IPS-NIHi7 (cell line): ENCODE results near the gene ZNF277.

Experiments used
- DNase-seq: peaks from one replicate; pipeline ENCODE4 v3.0.0; 2012; ENCODE audit warnings: mixed read lengths; ENCODE audit errors: extremely low spot score

ZNF277 gene

DNA sequence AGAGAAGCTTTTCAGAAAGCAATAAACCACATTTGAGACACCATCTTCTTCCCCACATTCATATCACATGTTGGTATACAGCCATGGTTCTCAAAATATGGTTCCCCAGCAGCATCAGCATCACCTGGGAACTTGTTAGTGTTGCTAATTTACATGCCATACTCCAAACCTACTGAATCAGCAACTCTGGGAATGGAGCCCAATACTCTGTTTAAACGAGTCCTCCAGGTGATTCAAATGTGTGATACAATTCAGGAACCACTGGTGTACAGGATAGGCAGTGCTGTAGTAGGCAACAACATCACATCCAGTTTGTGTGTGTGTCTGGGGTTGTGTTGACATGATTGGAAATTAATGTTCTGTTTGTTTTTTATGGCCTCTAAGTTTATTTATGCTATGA is 47.7 kb downstream of the ZNF277 start:
- no peak for DNase-seq

DNA sequence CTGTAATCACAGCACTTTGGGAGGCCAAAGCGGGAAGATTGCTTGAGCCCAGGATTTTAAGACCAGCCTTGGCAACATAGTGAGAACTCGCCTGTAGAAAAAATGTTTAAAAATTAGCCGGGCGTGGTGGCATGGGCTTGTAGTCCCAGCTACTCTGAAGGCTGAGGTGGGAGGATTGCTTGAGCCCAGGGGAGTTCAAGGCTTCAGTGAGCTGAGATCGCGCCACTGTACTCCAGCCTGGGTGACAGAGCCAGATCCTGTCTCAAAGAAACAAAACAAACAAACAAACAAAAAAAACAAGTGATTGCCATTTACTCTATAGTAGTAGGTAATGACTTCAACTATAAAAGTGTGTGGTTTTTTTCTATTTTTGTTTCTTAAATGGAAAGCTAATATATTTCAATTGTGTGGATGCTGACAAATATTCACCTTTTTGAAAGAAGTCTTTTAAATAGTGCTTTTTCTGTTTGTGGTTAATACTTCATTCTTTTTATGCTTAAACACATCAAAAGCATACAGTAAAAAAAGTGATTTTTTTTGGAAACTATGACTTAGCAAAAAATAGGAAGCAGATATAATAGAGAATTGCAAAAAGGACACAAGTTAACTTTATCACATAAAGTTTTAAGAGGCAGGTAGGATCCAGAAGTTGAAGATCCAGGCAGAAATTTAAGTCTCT is 48.4 kb downstream of the ZNF277 start:
- no peak for DNase-seq

DNA sequence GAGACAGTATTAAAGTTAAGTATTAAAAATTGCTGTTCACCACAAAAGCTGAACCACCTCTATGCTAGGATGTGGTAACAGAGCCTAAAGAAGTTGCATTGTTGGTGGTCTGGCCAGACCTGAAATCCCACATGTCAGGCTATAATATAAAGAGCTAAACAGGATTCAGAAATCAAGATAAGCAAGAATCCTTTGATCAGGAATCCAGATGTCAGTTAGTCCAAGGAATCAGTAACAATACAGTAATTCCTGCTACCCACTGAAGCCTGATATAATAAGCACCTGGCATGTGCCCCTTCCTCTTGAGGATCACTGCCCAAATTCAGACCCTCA is 48.9 kb downstream of the ZNF277 start:
- DNase-seq: no peak

DNA sequence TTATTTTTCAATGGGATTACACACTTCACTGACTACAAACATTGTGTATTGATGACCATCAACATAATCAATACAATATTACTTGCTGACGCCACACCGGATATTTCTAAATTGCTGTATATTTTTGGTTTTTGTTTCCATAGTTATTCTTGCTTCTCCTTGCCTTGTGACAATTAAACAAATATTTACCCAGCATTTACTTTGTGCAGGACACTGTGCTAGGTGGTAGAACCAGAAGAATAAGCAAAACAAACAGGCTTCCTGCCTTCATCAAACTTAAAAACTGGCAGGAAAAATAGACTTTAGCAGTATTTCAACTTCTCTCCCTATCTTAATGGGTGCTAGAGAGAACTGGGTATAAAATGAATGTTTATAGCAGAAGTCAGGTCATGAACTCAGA is 50.6 kb downstream of the ZNF277 start:
- DNase-seq: no peak

DNA sequence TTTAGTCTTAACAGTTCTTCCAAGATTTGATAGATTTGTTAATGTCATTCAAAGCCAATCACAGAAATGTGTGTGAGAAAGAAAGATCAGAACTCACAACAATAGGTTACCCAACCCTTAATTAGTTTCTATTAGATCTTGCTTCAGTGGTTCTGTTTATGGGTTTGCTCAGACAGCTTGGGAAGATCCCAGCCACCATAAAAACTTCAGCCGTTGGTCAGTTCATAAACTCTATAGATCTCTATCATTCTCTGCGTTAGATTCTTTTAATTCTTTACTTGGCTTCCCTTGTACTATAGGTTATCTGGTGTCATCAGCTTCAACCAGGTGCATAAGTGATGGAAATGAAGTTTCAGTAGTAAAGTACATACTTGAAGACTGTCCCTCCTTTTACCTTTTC is 54.4 kb downstream of the ZNF277 start:
- DNase-seq: no peak

DNA sequence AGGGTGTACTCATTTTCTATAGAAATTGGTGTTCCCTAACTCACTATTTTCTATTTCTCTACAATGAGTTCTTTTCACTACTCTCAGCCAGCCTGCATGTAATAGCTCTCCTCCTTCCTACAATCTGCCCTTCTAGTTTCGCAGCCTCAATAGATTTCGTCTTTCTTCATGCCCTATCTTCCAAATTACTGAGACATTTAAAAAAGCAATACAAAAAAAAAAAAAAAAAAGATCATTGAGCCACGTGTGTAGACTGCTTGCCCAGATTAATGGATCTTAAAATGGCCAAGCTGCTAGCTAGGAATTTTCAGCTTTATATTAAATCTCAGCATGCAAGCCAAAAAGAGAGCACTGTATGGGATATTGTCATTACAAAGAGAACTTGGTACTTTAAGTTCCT is 55.5 kb downstream of the ZNF277 start:
- DNase-seq: no peak

DNA sequence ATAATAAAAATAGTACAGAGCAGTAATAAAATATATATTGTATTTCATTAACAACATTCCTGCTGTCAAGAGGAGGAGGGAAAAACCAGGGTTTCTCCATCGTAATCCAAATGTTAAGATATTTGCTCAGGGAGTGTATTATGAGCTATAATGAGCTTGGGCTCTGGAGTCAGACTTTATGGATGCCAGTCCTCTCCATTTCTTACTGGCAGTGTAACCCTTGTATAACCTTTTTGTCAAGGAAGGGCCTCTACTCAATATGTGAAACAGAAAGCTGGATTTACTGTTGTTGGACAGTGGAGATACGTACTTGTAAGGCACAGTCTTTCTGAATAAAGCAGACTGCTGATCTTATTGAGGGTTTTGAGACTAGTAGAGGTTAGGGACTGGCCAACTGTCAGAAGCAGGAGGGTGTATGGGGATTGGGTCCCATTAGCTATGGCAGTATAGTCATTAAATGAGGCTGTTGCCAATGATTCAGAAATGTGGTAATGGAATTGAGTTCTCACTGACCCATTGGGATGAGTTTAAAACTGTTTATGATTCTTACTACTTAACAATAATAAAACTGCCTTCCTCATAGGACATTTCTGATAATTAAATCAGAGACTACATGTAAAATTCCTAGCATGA is 56.5 kb downstream of the ZNF277 start:
- no peak for DNase-seq

DNA sequence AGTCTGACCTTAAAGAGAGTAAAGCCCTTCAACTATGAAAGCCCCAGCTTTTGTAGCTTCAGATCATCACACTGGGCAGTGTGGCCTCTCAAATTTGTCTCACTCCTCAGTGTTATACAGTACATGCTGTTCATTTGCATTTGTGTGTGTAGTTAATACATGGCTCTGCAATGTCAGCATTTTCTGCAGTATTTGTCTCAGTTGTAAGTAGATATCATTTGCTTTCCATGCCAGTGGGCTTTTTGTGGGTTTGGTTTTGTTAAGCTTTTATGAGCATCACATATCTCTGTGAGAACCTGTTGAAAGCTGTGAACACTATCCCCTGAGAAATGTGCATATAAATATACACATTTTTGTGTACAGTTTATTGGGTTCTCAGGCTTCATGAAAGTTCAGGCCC is 57.0 kb downstream of the ZNF277 start:
- no peak for DNase-seq

DNA sequence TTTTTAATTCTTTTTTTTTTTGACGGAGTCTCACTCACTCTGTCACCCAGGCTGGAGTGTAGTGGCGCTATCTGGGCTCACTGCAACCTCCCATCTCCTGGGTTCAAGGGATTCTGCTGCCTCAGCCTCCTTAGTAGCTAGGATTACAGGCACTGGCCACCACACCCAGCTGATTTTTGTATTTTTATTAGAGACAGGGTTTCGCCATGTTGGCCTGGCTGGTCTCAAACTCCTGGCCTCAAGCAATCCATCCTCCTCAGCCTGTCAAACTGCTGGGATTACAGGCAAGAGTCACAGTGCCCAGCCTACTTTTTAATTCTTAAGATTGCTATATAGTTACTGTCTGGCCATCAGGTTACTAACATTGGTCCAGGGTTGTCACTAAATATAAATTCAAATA is 59.6 kb downstream of the ZNF277 start:
- no peak for DNase-seq

DNA sequence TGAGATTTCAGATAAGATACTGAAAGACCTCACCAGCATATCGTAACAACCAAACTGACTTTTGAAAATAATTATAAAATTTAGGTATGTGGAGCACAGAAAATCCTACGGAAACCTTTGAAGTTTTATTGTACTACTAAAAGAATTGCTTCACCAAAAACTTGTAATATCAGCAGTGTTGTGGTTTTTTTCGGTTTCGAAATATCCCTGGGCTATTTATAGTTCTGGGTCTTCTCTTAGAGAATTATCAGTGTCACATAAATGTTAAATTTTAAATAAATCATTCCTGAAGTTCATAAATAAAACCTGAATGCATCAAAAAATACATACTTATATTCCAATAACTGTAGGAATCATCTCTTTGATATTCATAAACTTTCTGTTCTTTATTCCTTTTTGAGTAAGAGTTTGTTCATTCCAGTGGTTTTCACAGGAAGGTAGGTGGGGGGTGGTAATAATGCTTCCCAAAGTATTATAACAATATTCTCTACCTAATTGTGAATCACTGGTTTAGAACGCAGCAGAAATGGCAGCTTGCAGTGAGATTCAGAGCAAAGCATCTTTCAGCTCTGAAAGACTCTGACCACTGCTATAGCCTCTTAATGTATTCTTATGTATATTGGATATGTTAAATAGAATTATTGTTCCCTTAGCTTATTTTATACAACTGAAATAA is 60.2 kb downstream of the ZNF277 start:
- DNase-seq: no peak

DNA sequence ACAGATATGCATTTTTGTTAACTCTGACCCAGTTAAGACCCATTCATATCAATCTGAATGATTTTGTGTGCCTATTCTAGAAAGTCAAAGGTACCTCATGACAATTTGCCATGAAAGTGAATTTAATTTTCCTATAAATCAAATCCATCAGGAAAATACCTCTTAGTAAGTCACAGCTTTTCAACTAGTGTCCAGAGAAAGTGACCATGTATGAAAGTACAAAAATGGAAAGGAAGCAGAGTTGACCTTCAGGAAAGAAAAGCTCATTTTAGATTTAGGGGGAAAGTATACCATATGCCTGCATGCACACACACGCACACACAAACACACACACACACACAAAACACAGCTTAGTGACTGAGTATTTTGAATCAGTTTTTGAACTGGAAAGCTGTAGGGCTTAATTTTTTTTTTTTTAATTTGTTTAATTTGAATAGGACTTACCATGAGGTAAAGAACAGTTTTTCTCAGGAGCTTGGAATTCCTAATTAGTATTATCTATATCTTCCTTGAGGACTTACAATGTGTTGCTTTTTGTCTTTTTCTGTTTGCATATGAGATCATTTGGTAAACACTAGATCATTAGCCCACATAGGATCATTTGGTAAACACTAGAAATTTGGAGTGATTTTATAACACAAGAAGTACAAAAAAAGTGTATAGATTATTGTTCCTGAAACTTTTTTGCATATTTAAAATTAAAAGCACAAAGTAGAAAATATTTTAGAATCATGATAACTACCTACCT is 61.6 kb downstream of the ZNF277 start:
- no peak for DNase-seq

DNA sequence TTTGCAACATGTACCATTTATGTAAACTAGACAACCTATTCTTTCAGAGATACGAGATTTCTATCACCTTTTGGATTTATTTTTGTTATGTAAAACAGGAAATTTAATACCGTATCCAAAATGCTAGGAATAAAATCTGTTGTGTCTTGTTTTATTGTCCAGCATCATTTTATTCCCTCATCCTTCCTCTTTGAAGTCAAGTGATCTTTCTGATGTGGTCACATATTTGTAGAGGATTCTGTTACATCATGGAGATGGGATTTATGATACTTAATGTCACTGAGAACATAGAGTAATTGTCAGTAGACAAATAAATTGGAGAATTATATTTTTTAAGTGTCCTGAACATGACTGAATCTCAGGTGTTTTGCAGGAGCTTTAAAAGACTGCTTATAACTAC is 64.7 kb downstream of the ZNF277 start:
- DNase-seq: no peak

DNA sequence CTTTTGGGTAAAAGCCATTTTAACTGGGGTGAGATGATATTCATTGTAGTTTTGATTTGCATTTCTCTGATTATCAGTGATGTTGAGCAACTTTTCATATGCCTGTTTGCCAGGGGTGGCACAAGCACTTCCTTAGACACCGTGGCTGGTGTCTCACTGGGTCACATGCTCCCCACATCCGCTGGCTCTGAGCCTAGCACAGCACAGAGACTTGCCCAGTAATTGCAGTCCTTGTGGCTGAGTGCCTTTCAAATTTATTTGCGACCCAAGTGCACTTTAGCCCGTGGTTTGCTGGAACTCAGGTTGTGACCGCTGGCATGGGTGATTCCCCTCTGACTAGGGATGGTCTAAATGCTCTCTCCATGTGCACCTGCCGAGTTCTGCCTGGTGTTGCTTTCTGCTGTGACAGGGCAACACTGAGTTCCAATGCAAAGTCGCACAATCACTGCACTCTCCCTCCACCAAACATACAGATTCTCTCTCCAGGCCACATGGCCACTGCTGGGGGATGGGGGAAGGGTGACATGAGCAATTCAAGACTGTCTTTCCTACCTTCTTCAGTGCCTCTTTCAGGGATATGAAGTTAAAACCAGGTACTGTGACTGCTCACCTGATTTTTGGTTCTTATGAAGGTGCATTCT is 66.5 kb downstream of the ZNF277 start:
- no peak for DNase-seq

DNA sequence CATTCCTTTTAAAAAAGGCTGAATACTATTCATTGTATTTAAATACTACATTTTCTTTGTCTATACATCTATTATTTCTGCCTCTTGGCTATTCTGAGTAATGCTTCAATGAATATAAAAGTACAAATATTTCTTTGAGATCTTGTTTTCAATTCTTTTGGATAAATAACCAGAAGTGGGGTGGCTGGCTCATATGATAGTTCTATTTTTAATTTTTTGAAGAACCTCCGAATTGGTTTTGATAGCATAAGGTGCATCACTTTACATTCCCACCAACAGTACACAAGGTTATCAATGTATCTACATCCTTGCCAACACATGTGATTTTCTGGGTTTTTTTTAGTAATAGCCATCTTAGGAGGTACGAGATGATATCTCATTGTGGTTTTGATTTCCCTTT is 72.5 kb downstream of the ZNF277 start:
- no peak for DNase-seq

DNA sequence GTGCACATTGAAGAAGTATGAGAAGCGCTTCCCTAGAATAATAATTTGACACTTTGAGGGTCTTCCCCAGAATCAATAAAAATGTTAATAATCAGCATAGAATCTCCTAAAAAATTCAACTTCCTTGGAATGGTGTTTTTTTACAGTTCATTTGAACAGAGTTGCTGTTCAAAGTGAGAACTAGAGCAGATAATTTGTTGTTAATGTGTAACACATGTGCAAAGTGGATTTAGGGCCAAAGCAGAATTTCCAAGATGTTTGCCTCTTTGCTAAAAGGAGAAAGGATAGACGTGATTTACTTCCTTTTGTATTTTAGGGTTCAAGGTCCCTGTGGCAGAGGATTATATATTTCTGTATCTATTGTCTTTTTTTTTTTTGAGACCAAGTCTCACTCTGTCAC is 73.8 kb downstream of the ZNF277 start:
- no peak for DNase-seq

DNA sequence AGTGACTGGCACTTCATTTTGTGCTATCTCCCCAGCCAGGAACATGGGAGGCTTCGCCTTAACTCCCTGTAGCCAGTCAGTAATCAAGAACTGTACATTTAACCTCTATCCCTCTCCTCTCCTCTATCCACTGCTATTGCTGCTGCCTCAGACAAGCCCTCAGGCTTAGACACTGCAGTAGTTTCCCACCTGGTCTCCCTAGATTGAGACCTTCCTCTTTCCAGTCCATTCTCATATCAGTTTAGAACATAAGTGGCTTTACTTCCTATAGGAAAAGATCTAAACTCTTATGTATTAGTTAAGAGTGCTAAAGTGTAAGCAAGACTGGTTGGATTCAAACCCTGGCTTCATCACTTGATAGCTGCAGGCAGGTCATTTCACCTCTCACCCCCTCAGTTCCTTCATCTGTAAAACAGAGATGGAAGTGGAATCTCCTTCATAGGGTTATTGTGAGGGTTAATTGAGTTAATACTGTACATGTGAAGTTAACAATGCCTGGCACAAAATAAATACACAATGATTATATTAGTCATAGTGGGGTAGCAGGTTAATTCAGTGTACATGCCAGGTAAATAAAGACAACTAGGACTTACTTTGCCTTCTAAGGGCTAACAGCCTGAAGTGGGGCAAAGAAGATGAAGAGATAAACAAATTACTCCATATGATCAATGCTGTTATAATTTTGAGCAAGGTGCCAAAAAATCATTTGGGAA is 76.1 kb downstream of the ZNF277 start:
- no peak for DNase-seq

DNA sequence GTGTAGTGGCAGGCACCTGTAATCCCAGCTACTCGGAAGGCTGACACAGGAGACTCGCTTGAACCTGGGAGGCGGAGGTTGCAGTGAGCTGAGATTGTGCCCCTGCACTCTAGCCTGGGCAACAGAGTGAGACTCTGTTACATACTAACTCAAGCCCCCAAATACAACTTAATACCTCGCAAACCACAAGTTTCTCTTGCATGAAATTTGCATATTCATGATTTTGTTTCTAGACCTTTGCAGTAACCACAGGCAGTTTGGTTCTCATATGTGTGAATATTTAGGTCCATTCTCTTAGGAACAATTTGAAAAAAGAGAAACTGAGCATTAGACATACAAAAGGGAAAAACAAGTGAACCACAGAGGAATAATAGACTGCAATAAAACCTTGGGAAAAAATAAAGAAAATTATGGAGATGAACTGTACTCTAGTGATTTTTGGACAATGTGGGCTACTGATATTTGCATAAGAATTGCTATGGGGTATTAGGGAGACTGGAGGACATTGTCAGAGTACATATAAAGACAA is 77.0 kb downstream of the ZNF277 start:
- DNase-seq: no peak

DNA sequence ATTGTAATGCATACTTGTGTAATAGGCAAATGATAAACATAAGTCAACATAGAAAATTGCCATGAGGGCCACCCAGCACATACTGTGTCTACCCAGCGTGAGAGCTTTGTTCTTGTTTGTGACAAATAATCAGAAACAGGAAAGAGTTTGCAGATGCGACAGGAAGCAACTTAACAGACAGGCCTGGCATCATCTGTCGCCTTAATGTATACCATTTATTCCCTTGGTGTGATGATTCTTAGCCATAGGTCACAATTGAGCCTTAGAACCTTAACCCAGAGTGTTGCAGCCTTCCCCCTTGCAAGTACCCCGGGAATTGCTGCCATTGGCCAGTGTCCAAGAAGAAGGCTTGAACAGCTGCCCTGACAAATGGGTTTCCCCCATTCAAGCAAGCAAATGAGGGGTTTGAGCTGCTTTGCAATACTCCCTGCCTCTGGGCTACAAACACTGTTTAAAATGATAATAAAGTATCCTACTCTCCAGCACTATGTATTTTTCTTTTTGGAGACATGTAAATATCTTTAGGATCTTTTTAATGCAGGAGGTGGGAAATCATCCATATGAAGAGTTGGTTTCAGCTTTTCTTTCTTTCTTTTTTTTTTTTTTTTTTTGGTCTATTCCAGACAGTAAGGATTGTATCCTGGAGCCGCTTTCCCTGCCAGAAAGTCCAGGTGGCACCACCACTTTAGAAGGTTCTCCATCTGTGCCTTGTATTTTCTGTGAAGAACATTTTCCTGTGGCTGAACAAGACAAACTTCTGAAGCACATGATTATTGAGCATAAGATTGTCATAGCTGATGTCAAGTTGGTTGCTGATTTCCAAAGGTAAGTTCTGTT is 80.0 kb downstream of the ZNF277 start:
- no peak for DNase-seq

DNA sequence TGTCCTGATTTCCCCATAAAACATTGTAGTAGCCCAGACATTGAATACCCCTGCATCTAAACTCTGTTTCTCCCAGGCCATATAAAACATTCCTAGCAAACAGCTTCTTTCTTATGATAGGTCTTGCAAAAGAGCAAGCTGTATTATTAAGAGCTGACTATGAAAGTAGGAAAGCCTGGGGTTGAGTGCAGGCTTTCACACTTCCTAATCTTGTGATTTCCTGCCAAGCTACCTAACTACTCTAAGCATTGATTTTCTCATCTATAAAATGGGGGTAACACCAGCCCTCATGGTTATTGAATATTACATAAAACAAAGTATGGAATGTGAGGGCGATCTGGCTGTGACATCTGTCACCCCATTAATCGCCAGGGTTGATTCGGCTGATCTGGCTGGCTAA is 81.8 kb downstream of the ZNF277 start:
- DNase-seq: no peak

DNA sequence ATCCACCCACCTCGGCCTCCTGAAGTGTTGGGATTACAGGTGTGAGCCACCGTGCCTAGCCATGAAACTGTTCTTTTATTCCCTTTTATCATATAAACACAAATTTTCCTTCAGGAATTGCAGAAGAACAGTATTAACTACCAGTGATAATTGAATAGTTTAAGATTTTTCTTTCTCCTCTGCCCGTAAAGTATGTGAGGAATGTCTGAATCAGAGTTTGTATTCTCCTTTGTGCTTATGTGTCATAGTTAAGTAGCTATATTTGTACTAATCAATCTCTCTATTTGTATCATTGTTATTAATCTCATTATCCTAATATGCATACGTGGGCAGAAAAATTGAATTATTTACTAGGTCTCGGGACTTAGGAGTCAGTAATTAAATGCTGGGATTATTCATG is 83.6 kb downstream of the ZNF277 start:
- DNase-seq: no peak
